Measurements from ENCODE around the gene KSR2. TPM values are rescaled to one million over a fixed set of nuclear protein-coding genes. Genes with fewer than 3 reads are reported as not detected.

KSR2 gene
- total and polyA plus RNA-seq, 2 donors (not counting 3 experiments of a cell fraction or from before 2014, with no cell fraction given) = 2.1 to 5.2 TPM

DNA sequence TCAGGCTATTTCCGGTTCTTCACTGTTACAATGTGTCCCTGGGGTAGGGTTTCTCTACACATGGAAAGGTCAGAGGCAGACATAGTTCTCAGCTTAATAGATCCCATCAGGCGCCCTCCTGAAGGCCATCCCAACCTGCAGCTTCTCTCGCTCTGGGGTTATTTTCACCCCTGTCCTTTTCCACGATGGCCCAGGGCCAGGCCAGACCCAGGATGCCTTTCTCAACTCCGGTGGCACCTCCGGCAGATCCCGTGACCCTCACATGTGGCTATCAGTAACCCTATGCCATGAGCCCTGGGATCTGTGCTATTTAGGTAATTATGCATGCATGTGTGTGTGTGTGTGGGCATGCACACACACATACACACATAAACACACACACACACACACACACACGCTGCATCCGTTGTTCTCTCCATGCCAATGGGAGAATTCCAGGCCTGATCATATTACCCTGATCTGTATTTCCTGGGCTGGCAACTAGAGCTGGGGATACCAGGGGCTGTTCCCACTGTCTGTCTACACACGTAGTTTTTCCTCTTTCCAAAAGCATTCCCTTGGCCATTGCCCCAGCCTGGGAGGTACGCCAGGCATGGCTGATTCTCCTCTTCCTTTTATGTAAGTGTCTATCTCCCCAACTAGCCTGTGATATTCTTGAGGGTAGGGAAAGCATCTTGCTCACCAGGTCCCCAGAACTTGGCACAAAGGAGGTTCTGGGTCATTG, 556.2 kb downstream of the KSR2 start:
- H3K79me2 ChIP-seq (ENCODE audit: control insufficient read depth, insufficient read depth, low read length) = no peaks in the 10 kb centered on the region
- FAIRE-seq (no peak), DNase-seq (ENCODE audit: low read depth, low spot score) (no peak)
- H3K36me3 ChIP-seq (ENCODE audit: control insufficient read depth in 2 of 2, extremely low read depth in 1 of 2, insufficient read depth in 2 of 2, low read length in 2 of 2) = no peaks in the 10 kb centered on the region
- TF ChIP-seq POLR2A (IDR thresholded peaks at IDR 0.05; ENCODE audit: low read depth, low read length) (no peak), JUN (IDR thresholded peaks at IDR 0.05; ENCODE audit: borderline replicate concordance, insufficient read depth, insufficient read length, low read depth) (no peak), MYC (IDR thresholded peaks at IDR 0.05; ENCODE audit: low read depth, low read length) (no peak), EZH2 (IDR thresholded peaks at IDR 0.05; ENCODE audit: borderline replicate concordance, low read depth, low read length, severe bottlenecking) (no peak), GATA2 (IDR thresholded peaks at IDR 0.05; ENCODE audit: insufficient read depth, insufficient read length, low read depth, low read length) (no peak), POLR2AphosphoS5 (IDR thresholded peaks at IDR 0.05; ENCODE audit: insufficient read depth, low read depth, low read length) (no peak), FOS (IDR thresholded peaks at IDR 0.05; ENCODE audit: borderline replicate concordance, insufficient read depth, low read length) (no peak)
- TF ChIP-seq, protein P1, sequence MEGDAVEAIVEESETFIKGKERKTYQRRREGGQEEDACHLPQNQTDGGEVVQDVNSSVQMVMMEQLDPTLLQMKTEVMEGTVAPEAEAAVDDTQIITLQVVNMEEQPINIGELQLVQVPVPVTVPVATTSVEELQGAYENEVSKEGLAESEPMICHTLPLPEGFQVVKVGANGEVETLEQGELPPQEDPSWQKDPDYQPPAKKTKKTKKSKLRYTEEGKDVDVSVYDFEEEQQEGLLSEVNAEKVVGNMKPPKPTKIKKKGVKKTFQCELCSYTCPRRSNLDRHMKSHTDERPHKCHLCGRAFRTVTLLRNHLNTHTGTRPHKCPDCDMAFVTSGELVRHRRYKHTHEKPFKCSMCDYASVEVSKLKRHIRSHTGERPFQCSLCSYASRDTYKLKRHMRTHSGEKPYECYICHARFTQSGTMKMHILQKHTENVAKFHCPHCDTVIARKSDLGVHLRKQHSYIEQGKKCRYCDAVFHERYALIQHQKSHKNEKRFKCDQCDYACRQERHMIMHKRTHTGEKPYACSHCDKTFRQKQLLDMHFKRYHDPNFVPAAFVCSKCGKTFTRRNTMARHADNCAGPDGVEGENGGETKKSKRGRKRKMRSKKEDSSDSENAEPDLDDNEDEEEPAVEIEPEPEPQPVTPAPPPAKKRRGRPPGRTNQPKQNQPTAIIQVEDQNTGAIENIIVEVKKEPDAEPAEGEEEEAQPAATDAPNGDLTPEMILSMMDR (IDR thresholded peaks at IDR 0.05; ENCODE audit: extremely low read depth in 1 of 2, insufficient read depth in 1 of 2, low read depth in 1 of 2, low read length in 2 of 2) = no peak
- no peak overlapping the region for H3K27ac ChIP-seq (ENCODE audit: insufficient read depth, low read depth, low read length)
- no peak overlapping the region for H3K4me2 ChIP-seq (ENCODE audit: insufficient read depth, low read length)
- H3K4me1 ChIP-seq (ENCODE audit: control insufficient read depth, extremely low read depth, insufficient read depth, low read length) = no peaks in the 10 kb centered on the region
- intact Hi-C loops (cut with micrococcal nuclease) = no loop called here
- no TSS peak for BruUV-seq (replicated peaks)
- H3K4me3 ChIP-seq (replicated peaks in 1 of 3; ENCODE audit: insufficient read depth in 1 of 3, low read depth in 1 of 3, low read length in 3 of 3) = no peak overlapping the region
- no peaks in the 10 kb centered on the region for H3K27me3 ChIP-seq (ENCODE audit: control insufficient read depth in 2 of 2, insufficient read depth in 2 of 2, low read length in 2 of 2)
- no peaks in the 10 kb centered on the region for H3K9me1 ChIP-seq (replicated peaks; ENCODE audit: control insufficient read depth, extremely low read depth, insufficient read depth, low read length)
- ChIA-PET CTCF (interaction anchor here (1.3 kb wide), 1 partner anchor 425 kb away, joined by 5 read pairs; no protein-coding TSS in a partner anchor), POLR2A (no interaction called here)
- H4K20me1 ChIP-seq (replicated peaks; ENCODE audit: control insufficient read depth, extremely low read depth, insufficient read depth, low read length) = no peaks in the 10 kb centered on the region
- no peaks in the 10 kb centered on the region for H3K9me3 ChIP-seq (replicated peaks; ENCODE audit: control insufficient read depth, insufficient read depth, low read length)
- no peak overlapping the region for H2AFZ ChIP-seq (ENCODE audit: low read depth, low read length)
- no peak overlapping the region for H3K9ac ChIP-seq (replicated peaks; ENCODE audit: extremely low read depth, insufficient read depth, low read length)
- dilution Hi-C loops (cut with MboI; ENCODE audit: extremely low pct_ligation_motif_present, low sequenced_read_pairs) = no loop called here

All from endothelial cell of umbilical vein (primary cell).